ENCODE results near the gene TRAF1. TPM values are rescaled to one million over a fixed set of nuclear protein-coding genes. Genes with fewer than 3 reads are reported as not detected.

The TRAF1 gene
- total and polyA plus RNA-seq, 10 of the 15 experiments (the other 5 are each of a cell fraction or from before 2014, with no cell fraction given): 13.8 to 163 (median 128) TPM

DNA sequence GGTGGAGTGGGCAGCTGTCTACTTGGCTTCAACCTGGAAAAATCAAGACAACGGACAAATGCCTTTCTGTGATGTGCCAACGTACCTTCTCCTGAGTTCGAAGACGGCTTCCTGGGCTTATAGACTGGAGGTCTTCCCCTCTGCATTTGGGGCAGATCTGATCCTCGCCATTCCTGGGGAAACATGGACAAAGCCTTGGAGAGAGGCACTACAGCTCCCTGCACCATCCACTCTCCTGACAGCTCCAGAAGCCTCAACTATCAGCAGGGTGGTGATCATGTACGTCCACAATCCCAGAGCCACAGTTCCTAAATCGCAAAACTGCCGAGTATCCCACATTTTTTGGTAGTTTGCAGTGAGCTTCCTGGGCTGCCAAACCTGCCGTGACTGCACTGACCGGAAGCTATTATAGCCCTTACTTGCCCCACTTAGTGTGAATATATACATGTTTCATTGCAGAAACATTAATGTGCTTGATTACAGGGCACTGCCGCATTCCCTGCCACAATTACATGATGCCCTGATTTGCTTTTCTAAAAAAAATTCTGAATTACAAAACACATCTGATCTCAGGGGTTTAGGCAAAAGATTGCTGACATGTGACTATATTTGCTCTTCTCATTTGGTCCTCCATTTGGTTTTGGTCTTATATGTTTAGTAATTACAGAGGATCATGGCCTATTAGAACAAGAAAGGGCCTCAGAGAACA is 2.8 kb downstream of the TRAF1 start (continued):
- TF ChIP-seq, protein P1, sequence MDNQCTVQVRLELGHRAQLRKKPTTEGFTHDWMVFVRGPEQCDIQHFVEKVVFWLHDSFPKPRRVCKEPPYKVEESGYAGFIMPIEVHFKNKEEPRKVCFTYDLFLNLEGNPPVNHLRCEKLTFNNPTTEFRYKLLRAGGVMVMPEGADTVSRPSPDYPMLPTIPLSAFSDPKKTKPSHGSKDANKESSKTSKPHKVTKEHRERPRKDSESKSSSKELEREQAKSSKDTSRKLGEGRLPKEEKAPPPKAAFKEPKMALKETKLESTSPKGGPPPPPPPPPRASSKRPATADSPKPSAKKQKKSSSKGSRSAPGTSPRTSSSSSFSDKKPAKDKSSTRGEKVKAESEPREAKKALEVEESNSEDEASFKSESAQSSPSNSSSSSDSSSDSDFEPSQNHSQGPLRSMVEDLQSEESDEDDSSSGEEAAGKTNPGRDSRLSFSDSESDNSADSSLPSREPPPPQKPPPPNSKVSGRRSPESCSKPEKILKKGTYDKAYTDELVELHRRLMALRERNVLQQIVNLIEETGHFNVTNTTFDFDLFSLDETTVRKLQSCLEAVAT (IDR thresholded peaks at IDR 0.05): peak; percentile 58; the same call in 1 of the 2 replicates
- TF ChIP-seq IKZF1 (conservative IDR thresholded peaks at IDR 0.05) (peak; percentile 50; the same call in 1 of the 2 replicates), SIN3A (IDR thresholded peaks at IDR 0.05; ENCODE audit: low read depth, low read length) (no peak), ZNF274 (IDR thresholded peaks at IDR 0.05; ENCODE audit: insufficient read depth, insufficient read length) (no peak), SP1 (IDR thresholded peaks at IDR 0.05; ENCODE audit: low read depth, low read length) (no peak), NR2F1 (conservative IDR thresholded peaks at IDR 0.05) (no peak)
- TF ChIP-seq, protein P2, sequence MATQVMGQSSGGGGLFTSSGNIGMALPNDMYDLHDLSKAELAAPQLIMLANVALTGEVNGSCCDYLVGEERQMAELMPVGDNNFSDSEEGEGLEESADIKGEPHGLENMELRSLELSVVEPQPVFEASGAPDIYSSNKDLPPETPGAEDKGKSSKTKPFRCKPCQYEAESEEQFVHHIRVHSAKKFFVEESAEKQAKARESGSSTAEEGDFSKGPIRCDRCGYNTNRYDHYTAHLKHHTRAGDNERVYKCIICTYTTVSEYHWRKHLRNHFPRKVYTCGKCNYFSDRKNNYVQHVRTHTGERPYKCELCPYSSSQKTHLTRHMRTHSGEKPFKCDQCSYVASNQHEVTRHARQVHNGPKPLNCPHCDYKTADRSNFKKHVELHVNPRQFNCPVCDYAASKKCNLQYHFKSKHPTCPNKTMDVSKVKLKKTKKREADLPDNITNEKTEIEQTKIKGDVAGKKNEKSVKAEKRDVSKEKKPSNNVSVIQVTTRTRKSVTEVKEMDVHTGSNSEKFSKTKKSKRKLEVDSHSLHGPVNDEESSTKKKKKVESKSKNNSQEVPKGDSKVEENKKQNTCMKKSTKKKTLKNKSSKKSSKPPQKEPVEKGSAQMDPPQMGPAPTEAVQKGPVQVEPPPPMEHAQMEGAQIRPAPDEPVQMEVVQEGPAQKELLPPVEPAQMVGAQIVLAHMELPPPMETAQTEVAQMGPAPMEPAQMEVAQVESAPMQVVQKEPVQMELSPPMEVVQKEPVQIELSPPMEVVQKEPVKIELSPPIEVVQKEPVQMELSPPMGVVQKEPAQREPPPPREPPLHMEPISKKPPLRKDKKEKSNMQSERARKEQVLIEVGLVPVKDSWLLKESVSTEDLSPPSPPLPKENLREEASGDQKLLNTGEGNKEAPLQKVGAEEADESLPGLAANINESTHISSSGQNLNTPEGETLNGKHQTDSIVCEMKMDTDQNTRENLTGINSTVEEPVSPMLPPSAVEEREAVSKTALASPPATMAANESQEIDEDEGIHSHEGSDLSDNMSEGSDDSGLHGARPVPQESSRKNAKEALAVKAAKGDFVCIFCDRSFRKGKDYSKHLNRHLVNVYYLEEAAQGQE (IDR thresholded peaks at IDR 0.05; ENCODE audit: low read depth, low read length): no peak
